ENCODE measurements around the gene LRRC17. TPM values are rescaled to one million over a fixed set of nuclear protein-coding genes. Genes with fewer than 3 reads are reported as not detected.

Gene LRRC17
- total and polyA plus RNA-seq, 10 of the 15 experiments (the other 5 are each of a cell fraction or from before 2014, with no cell fraction given): 0.06 to 0.31 (median 0.10) TPM; not detected in 5

DNA sequence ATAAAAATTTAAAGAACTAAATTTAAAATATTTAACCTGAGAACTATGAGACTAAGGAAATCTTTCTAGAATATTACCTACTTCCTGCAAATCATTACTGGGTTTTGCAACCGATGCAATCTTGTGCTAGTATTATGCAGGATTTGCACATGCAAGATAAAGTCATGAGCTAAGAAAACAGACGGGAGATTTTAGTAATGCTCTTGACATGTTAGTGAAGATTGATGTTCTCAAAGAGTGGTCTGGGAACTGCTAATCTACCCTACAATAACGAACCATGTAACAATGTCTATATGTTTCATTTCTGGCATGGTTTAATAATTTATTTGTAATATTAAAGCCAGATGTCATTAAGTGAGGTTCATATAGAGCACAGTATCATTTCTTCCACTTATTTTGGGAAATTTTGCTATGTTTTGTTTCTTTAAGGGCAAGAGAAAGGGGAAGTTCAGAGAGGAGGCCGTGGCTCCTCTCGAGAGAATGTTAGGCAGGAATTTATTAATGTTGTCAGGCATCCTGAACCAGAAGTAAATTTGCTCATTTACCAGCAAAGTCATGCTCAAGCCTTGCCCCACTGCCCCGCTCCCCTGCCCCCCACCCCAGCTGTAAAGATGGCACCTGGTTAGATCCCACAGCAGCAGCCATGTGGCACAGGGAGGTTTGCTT, 22.8 kb downstream of the LRRC17 start:
- H3K4me3 ChIP-seq: no peak overlapping the region
- no peaks in the 10 kb centered on the region for H3K9me3 ChIP-seq (replicated peaks; ENCODE audit: control insufficient read depth, insufficient read depth, low read length)
- FAIRE-seq: no peak
- no peaks in the 10 kb centered on the region for H4K20me1 ChIP-seq (ENCODE audit: control insufficient read depth, insufficient read depth)
- ATAC-seq: no peak
- no peaks in the 10 kb centered on the region for H3K4me1 ChIP-seq (ENCODE audit: control insufficient read depth, insufficient read depth, low read length)
- WGBS (ENCODE audit: insufficient coverage, insufficient replicate concordance, low lambda C conversion rate, missing lambda C conversion rate): 20% methylated on average over 6 of the region's 6 CpGs
- no peak overlapping the region for H3K4me2 ChIP-seq (ENCODE audit: control insufficient read depth, insufficient read depth)
- H3K27me3 ChIP-seq (replicated peaks in 1 of 2; ENCODE audit: control insufficient read depth in 2 of 2, insufficient read depth in 2 of 2, low read length in 1 of 2): peaks cover 0 to 1% of the 10 kb centered on the region in 2 experiments; a peak in 2 of 4 replicates
- ChIA-PET RAD21 (ENCODE audit: unreplicated experiment) (no interaction called here), SMC1A (ENCODE audit: uncharacterized antibody, unreplicated experiment) (no interaction called here), CTCF (no interaction called here), POLR2A (no interaction called here)
- no TSS peak for BruUV-seq (replicated peaks)
- no peak overlapping the region for H2AFZ ChIP-seq (ENCODE audit: control insufficient read depth, low read depth, low read length)
- no peak for DNase-seq (ENCODE audit: low read depth, low spot score)
- H3K79me2 ChIP-seq (ENCODE audit: control insufficient read depth, insufficient read depth, low read length): no peaks in the 10 kb centered on the region
- H3K9ac ChIP-seq (ENCODE audit: control insufficient read depth, insufficient read depth, low read length): no peak overlapping the region
- intact Hi-C loops (cut with micrococcal nuclease; ENCODE audit: unreplicated experiment) (no loop called here), in situ Hi-C loops (cut with MboI) (no loop called here)
- no peak for TF ChIP-seq NR2C2 (IDR thresholded peaks at IDR 0.05; ENCODE audit: borderline replicate concordance, control insufficient read depth, insufficient read length, low read depth)
- no peaks in the 10 kb centered on the region for H3K36me3 ChIP-seq (ENCODE audit: control insufficient read depth in 2 of 2, insufficient read depth in 2 of 2, low read length in 1 of 2)
- no peak overlapping the region for H3K27ac ChIP-seq (ENCODE audit: control insufficient read depth, insufficient read depth)

DNA sequence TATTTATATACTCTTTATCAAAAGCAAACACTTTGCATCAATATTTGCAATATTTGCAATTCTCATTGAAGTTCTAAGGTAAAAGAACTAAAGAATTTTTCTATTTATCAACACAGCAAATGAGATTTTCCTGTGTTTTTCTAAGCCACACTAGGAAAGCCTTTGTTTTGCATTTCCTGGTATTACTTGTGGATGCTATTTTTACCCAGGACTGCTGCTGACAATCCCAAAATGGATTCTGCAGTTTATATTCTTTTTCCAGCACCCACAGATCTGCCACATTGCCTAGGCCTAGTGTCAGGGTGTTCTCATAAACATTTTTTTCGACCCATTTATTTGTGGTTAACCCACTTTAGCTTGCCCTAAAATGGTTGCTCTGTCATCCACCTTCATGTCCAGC, 25.9 kb downstream of the LRRC17 start:
- no peak overlapping the region for H3K27ac ChIP-seq (ENCODE audit: control insufficient read depth, insufficient read depth)
- H2AFZ ChIP-seq (ENCODE audit: control insufficient read depth, low read depth, low read length): no peak overlapping the region
- no peak for ATAC-seq
- intact Hi-C loops (cut with micrococcal nuclease; ENCODE audit: unreplicated experiment) (no loop called here), in situ Hi-C loops (cut with MboI) (no loop called here)
- no peak overlapping the region for H3K9ac ChIP-seq (ENCODE audit: control insufficient read depth, insufficient read depth, low read length)
- H3K4me1 ChIP-seq (ENCODE audit: control insufficient read depth, insufficient read depth, low read length): no peaks in the 10 kb centered on the region
- RAD21 ChIA-PET (ENCODE audit: unreplicated experiment): no interaction called here
- H3K79me2 ChIP-seq (ENCODE audit: control insufficient read depth, insufficient read depth, low read length): no peaks in the 10 kb centered on the region
- POLR2A ChIA-PET: no interaction called here
- CTCF ChIA-PET: no interaction called here
- no peak for DNase-seq (ENCODE audit: low read depth, low spot score)
- no peaks in the 10 kb centered on the region for H4K20me1 ChIP-seq (ENCODE audit: control insufficient read depth, insufficient read depth)
- H3K9me3 ChIP-seq (replicated peaks; ENCODE audit: control insufficient read depth, insufficient read depth, low read length): no peaks in the 10 kb centered on the region
- H3K4me3 ChIP-seq: no peak overlapping the region
- no peak for FAIRE-seq
- no peaks in the 10 kb centered on the region for H3K36me3 ChIP-seq (ENCODE audit: control insufficient read depth in 2 of 2, insufficient read depth in 2 of 2, low read length in 1 of 2)
- SMC1A ChIA-PET (ENCODE audit: uncharacterized antibody, unreplicated experiment): no interaction called here
- H3K4me2 ChIP-seq (ENCODE audit: control insufficient read depth, insufficient read depth): no peak overlapping the region
- BruUV-seq (replicated peaks): no TSS peak
- H3K27me3 ChIP-seq (replicated peaks in 1 of 2; ENCODE audit: control insufficient read depth in 2 of 2, insufficient read depth in 2 of 2, low read length in 1 of 2): no peaks in the 10 kb centered on the region; a peak in 1 of 4 replicates
- WGBS (ENCODE audit: insufficient coverage, insufficient replicate concordance, low lambda C conversion rate, missing lambda C conversion rate): 0% methylated on average over 1 of the region's 1 CpG
- TF ChIP-seq ZNF24 (IDR thresholded peaks at IDR 0.05) (no peak), NFXL1 (IDR thresholded peaks at IDR 0.05; ENCODE audit: borderline replicate concordance) (no peak), ZNF217 (IDR thresholded peaks at IDR 0.05) (no peak), NBN (IDR thresholded peaks at IDR 0.05) (no peak), NR2C1 (IDR thresholded peaks at IDR 0.05) (no peak), BACH1 (IDR thresholded peaks at IDR 0.05; ENCODE audit: borderline replicate concordance) (no peak), LARP7 (IDR thresholded peaks at IDR 0.05) (no peak), BMI1 (IDR thresholded peaks at IDR 0.05; ENCODE audit: borderline replicate concordance) (no peak), SRF (IDR thresholded peaks at IDR 0.05; ENCODE audit: low read depth in 2 of 2, low read length in 2 of 2) (no peak), NFYB (IDR thresholded peaks at IDR 0.05; ENCODE audit: insufficient read depth, low read depth, low read length) (no peak), BRCA1 (IDR thresholded peaks at IDR 0.05; ENCODE audit: low read depth, low read length) (no peak), TBL1XR1 (IDR thresholded peaks at IDR 0.05; ENCODE audit: low read depth, low read length) (no peak)
- TF ChIP-seq, protein P1, sequence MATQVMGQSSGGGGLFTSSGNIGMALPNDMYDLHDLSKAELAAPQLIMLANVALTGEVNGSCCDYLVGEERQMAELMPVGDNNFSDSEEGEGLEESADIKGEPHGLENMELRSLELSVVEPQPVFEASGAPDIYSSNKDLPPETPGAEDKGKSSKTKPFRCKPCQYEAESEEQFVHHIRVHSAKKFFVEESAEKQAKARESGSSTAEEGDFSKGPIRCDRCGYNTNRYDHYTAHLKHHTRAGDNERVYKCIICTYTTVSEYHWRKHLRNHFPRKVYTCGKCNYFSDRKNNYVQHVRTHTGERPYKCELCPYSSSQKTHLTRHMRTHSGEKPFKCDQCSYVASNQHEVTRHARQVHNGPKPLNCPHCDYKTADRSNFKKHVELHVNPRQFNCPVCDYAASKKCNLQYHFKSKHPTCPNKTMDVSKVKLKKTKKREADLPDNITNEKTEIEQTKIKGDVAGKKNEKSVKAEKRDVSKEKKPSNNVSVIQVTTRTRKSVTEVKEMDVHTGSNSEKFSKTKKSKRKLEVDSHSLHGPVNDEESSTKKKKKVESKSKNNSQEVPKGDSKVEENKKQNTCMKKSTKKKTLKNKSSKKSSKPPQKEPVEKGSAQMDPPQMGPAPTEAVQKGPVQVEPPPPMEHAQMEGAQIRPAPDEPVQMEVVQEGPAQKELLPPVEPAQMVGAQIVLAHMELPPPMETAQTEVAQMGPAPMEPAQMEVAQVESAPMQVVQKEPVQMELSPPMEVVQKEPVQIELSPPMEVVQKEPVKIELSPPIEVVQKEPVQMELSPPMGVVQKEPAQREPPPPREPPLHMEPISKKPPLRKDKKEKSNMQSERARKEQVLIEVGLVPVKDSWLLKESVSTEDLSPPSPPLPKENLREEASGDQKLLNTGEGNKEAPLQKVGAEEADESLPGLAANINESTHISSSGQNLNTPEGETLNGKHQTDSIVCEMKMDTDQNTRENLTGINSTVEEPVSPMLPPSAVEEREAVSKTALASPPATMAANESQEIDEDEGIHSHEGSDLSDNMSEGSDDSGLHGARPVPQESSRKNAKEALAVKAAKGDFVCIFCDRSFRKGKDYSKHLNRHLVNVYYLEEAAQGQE (IDR thresholded peaks at IDR 0.05; ENCODE audit: low read depth, low read length): no peak

Data from GM12878 (cell line).